Panc1 (cell line): Measurements from ENCODE around the gene ASCL2.

Experiments
- POLR2AphosphoS5 ChIP-seq: IDR thresholded peaks from 2 replicates; pipeline ENCODE4 v1.6.1; 2012; ENCODE audit warnings: mild to moderate bottlenecking, low read depth, low read length, moderate library complexity
- TF ChIP-seq, protein P1 (sequence below): fragments of 450-650 bp; IDR thresholded peaks from 2 replicates; pipeline ENCODE4 v1.5.1; 2017; ENCODE audit warnings: mild to moderate bottlenecking

DNA sequence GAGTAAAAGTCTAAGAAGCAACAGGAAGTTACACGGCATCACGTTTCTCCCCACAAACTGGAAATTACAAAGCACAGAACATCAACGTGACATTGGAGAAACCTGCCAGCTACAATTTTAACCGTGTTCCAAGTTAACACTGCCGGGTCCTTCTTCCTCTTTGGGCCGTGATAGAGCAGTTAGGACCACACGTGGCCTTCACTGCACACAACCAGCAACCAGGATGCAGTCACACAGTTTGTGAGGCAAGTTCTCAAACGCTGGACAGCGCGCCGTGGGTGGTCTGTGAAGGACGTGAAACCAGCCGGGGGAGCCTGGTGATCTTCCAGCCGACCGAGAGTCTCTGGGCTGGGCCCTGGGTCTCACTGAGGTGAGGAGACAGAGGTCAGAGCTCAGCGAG lies 16.7 kb upstream of the ASCL2 start:
- TF ChIP-seq POLR2AphosphoS5: no peak
- TF ChIP-seq, protein P1, sequence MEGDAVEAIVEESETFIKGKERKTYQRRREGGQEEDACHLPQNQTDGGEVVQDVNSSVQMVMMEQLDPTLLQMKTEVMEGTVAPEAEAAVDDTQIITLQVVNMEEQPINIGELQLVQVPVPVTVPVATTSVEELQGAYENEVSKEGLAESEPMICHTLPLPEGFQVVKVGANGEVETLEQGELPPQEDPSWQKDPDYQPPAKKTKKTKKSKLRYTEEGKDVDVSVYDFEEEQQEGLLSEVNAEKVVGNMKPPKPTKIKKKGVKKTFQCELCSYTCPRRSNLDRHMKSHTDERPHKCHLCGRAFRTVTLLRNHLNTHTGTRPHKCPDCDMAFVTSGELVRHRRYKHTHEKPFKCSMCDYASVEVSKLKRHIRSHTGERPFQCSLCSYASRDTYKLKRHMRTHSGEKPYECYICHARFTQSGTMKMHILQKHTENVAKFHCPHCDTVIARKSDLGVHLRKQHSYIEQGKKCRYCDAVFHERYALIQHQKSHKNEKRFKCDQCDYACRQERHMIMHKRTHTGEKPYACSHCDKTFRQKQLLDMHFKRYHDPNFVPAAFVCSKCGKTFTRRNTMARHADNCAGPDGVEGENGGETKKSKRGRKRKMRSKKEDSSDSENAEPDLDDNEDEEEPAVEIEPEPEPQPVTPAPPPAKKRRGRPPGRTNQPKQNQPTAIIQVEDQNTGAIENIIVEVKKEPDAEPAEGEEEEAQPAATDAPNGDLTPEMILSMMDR: no peak
